Measurements from ENCODE around the gene VRK2. TPM values are rescaled to one million over a fixed set of nuclear protein-coding genes. Genes with fewer than 3 reads are reported as not detected.
A peak's percentile ranks its signal among the peaks of the same experiment; 100 is the strongest.
"Not testable (repeated sequence)": the region's sequence is repeated elsewhere in the genome, so short reads cannot be mapped to it uniquely, and the experiment has no call there.

The VRK2 gene
- total RNA-seq, 2 donors from 2014 or later = 20.5 to 24.2 TPM

DNA sequence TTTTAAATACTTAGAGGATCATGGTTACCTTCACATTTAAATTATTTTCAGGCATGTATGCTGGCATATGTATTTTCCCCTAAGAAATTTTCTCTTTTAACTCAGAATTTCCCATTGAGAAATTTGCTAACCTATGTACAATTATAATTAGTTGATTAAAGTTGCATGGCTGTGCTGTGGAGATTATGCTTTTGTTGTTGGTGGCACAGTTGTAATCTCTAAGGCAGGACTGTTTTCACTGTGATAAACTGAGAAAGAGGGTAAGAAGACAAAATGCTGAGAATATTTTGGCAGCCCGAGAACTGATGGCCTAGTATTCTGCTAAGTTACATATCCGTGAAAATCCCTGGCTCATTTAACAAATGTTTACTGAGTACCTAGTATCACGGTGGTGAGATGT, 1.4 kb downstream of the VRK2 start:
- intact Hi-C loops (cut with DNase I) = loop anchor here in 1 of 2 donors (10.0 kb wide), 1 partner anchor 197 kb away; the partner anchor contains the start of gene FANCL
- DNase-seq (no peak), ATAC-seq (no peak)

DNA sequence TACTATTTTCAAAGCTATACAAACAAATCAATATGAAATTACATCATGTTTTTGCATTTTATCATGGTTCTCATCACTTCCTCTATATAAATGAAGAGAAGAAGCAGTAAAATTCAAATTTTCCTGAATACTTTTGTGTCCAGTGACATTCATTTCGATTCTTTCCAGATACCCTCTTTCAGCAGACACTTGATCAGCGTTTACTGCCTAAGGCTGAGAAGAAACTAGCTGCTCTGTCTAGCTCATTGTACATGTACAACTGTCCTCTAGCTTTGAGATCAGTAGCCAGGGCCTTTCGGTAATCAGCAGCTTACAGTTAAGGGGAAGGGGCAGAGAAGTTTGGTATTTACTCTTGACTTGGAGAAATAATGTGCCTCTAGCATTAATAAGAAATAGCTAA, 4.8 kb downstream of the VRK2 start:
- no peak for ATAC-seq
- DNase-seq = no peak
- intact Hi-C loops (cut with DNase I) = no loop called here

DNA sequence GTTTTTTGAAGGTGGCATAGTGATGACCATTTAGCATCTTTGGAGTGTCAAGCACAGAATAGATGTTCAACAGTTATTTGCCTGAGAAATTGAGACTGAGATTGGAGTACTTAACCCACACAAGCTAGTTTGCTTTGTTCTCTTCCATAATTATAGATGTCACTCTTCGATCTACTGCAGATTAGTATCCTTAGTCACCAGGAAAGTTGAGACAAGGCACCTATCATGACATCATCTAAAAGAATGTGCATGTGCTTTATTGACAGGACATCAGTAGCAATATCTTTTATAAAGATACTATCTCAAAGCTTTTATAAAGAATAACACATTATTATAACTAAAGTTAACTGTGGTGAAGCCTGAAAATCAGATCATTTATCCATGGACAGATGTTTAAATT, 6.4 kb downstream of the VRK2 start:
- ATAC-seq = no peak
- intact Hi-C loops (cut with DNase I) = no loop called here

DNA sequence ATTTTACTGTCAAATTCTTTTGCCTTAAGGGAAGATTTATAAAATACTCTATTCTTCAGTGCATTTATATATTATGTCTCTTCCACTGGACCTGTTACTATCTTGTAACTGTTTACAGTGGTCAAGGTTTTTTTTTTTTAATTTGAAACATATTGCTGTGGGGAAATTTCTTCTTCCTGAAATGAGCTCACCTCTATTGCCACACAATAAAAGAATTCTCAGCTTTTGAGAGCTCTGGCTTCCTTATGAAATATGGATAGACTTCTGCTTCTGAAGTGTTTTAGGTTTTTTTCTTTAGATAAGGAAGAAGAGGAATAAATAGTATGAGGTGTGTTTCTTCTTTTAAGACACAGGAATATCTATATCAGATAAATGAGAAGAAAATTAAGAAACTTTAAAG, 7.7 kb downstream of the VRK2 start:
- intact Hi-C loops (cut with DNase I) = no loop called here
- ATAC-seq (no peak), DNase-seq (no peak)

More for the DNA sequence above, 6.4 kb downstream of the VRK2 start:
- DNase-seq = no peak

DNA sequence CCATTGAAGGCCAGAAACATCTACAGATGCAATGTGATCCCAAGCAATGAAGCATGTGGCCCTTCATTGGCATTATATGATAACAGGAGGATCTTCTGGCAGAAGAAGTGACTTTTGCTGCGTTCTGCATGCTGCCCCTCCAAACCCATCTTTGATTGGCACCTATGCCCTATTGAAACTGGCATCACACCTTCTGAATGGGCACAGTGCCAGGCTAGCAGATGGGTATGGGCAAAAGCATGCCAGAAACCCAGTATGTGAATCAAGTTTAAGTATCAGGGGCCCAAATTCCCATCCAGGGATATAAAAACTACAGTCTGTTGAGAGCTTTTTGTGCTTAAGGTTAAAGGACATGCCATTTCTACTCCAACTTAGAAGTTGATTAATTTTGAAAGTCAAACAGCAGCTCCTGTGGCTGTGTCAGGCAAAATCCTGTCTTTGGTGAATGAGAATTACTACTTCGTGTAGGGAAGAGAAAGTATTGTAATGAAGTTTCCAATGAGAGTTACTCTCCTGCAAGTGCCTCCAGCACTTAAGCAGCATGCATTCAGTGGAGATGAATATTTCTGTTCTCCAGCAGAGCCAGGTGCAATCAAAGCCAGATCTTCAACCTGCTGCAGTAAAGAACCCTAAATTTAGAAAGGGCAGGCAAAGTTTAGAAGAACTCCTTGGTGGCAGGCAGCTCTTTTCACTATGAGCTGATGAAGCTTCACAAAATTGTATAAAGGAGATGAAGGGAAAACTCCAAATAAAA, 8.6 kb downstream of the VRK2 start:
- no peak for DNase-seq
- ATAC-seq = no peak
- intact Hi-C loops (cut with DNase I) = no loop called here

DNA sequence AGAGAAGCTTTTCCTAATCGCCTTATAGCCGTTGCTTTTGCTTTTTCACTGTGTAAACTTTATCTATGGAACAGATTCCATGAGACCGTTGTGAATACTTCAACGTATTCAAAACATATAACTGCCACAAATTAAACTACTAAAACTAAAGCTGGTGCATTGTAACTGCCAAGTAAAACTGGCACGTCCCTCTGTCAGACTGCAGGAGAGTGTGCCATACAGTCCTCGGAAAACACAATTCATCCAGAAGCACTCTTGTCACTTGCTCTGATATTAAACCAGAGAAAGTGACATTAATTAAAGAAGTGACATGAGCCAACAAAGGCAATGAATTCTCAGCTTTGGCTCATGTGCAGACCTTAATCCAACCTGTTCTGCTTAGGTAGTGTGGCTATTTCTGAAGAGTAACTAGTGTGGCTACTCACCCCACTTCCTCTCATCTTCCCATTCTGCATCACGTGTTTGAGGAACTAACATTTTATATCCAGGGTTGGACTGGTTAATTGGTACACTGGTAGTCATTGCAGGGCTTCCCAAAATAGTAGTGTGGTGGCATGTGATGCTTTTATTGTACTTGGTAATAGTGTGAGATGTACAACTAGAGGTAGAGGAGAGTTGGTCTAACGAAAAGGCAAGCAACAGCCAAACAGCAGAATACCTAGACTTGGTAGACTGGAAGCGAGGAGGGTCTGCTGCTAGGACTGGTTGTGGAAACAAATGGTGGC, 9.7 kb downstream of the VRK2 start:
- no peak for DNase-seq
- peak; percentile 66 to 80 for ATAC-seq
- intact Hi-C loops (cut with DNase I) = no loop called here

DNA sequence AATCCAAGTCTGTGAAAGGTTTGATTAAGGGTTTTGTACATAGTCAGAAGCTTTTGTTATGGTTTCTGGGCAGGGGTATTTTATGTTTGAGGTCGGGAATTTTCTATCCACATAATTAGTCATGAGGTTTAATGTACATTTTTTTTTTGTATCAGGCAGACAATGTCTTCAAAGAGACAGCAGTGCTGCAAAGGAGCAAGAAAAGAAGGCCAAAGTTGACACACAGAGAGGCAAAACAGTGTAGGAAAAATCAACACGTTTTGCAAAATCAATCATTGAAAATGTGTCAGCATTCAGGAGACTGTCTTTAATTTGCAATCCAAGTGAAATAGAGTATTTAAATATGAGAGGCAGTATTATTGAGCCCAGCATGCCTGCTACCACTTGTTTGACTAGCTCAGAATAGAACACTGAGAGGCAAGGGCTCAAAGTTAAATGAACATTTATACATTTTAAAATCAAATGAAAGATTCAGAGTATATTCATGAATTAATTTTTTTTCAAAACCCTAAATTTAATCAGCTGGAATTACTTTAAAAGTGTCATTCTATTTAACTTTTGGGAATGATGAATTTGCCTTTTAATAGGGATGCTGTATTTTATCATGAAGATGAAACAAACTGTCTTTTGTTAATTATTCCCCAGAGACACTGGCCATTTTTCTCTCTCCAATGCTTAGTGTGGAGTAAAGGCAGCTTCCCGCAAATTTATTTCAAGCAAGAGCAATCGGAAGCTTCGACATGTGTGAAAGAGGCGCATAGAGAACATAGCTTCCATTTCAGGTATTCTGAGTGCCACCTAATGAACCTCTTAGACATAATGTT, 11.3 kb downstream of the VRK2 start:
- ATAC-seq = no peak
- intact Hi-C loops (cut with DNase I) = no loop called here
- no peak for DNase-seq

DNA sequence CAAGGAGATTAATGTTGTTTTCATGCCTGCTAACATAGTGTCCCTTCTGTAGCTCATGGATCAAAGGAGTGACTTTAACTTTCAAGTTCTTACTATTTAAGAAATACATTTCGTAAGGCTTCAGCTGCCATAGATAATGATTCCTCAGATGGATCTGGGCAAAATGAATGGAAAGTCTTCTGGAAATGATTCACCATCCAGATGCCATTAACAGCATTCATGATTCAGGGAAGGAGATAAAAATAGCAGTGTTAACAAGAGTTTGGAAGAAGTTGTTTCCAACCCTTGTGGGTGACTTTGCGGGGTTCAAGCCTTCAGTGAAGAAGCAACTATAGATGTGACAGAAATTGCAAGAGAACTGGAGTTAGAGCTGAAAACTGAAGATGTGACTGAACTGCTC, 17.0 kb downstream of the VRK2 start:
- intact Hi-C loops (cut with DNase I) = no loop called here
- DNase-seq (no peak), ATAC-seq (peak in 1 of 2 donors; percentile 54)

DNA sequence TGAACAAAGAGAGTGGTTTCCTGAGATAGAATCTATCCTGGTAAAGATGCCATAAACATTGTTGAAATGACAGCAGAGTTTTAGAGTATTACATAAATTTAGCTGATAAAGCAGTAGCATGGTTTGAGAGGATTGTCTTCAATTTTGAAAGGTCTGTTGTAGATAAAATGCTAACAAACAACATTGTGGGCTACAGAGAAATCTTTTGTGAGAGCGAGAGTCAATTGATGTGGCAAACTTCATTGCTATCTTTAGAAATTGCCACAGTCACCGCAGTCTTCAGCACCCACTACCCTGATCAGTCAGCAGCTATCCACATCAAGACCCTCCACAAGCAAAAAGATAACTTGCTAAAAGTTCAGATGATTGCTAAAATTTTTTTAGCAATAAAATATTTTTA, 17.5 kb downstream of the VRK2 start:
- ATAC-seq = no peak
- DNase-seq = no peak
- intact Hi-C loops (cut with DNase I) = no loop called here

DNA sequence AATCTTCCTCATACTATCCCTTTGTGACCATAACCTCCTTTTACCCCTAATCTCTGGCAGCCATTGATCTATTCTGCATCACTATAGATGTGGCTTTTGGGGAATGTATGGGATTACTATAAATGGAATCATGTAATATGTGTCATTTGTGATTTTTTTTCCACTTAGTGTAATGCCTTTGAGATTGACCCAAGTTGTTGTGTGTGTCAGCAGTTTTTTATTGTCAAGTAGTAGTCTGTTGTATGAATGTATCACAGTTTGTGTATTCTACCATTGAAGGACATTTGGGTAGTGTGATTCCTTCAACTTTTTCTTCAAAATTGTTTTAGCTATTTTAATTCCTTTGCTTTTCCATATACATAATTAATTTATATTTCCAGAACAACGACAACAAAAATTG, 18.6 kb downstream of the VRK2 start:
- DNase-seq = no peak
- ATAC-seq = no peak
- intact Hi-C loops (cut with DNase I) = no loop called here

DNA sequence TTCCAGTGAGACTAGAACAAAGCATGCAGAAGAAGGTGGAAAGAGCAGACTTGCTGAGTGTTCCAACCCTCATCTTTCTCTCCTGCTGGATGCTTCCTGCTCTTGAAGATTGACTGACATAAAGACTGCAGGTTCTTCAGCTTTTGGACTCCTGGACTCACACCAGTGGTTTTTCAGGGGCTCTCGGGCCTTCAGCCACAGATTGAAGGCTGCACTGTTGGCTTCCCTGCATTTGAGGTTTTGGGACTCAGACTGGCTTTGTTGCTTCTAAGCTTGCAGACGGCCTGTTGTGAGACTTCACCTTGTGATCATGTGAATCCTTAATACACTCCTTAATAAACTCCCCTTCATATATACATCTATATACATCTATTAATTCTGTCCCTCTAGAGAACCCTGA, 20.4 kb downstream of the VRK2 start:
- ATAC-seq (no peak), DNase-seq (no peak)
- intact Hi-C loops (cut with DNase I) = no loop called here

DNA sequence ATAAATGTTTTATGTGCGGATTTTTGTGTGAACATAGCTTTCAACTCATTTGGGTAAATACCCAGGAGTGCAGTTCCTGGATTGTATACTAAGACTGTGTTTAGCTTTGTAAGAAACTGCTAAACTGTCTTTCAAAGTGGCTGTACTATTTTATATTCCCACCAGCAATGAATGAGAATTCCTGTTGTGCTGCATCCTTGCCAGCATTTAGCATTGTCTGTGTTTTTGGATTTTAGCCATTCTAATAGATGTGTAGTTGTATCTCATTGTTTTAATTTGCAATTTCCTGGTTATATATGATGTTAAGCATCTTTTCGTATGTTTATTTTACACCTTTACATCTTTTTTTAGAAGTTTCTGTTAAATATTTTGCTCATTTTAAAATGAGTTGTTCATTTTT, 24.2 kb downstream of the VRK2 start:
- intact Hi-C loops (cut with DNase I) = no loop called here
- ATAC-seq (no peak), DNase-seq (no peak)

DNA sequence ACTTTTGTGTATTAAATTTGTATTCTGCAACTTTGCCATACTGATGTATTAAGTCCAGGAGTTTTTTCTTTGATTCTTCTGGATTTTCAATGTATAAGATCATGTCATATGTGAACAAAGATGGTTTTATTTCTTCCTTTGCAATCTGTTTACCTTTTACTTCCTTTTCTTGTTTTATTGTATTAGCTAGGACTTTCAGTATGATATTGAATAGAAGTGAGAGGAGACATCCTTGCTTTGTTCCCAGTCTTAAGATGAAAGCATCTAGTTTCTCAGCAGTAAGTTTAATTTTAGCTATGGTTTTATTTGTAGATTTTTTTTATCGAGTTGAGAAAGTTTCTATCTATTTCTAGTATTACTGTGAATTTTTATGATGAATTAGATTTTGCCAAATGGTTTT, 25.5 kb downstream of the VRK2 start:
- DNase-seq (no peak), ATAC-seq (no peak)
- intact Hi-C loops (cut with DNase I) = no loop called here

DNA sequence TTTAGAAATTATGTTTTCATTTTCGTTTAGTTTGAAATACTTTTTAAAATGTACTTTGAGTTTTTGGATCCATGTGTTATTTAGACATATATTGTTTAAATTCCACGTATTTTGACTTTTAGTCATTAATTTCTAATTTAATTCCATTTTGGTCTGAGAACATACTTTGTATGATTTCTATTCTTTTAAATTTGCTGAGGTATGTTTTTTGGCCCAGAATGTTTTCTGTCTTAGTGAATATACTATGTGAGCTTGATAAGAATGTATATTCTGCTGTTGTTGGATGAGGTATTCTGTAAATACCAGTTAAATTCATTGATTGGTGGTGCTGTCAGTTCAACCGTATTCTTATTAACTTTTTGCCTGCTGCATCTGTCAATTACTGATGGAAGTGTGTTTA, 26.4 kb downstream of the VRK2 start:
- intact Hi-C loops (cut with DNase I) = no loop called here
- ATAC-seq = no peak

DNA sequence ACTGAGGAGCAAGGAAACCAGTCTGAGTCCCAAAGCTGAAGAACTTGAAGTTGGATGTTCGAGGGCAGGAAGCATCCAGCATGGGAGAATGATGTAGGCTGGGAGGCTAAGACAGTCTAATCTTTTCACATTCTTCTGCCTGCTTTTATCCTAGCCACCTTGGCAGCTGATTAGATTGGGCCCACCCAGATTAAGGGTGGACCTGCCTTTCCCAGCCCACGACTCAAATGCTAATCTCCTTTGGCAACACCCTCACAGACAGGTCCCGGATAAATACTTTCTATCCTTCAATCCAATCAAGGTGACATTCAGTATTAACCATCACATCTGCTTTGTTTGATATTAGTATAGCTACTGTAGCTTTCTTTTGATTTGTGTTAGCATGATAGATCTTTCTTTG, 27.1 kb downstream of the VRK2 start:
- intact Hi-C loops (cut with DNase I) = no loop called here
- DNase-seq (no peak), ATAC-seq (no peak)

More for the DNA sequence above, 26.4 kb downstream of the VRK2 start:
- no peak for DNase-seq

DNA sequence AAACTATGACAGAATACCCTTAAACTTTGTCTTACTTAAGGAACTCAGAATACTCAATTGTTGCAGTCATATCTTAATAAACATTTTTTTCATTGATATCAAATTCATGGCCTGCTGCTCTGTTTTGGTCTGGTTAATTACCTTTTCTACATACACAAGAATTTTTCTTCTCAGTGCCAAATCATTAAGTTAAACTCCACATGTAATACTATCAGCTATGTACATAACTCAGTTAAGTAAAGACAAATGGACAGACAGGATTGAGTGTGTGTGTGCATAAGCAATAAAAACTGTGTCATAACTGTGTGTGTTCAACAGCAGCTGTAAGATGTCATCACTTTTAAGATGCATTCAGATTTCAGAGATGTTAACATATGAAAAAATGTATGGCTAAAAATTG, 34.4 kb downstream of the VRK2 start:
- DNase-seq (no peak), ATAC-seq (no peak)
- intact Hi-C loops (cut with DNase I) = no loop called here

DNA sequence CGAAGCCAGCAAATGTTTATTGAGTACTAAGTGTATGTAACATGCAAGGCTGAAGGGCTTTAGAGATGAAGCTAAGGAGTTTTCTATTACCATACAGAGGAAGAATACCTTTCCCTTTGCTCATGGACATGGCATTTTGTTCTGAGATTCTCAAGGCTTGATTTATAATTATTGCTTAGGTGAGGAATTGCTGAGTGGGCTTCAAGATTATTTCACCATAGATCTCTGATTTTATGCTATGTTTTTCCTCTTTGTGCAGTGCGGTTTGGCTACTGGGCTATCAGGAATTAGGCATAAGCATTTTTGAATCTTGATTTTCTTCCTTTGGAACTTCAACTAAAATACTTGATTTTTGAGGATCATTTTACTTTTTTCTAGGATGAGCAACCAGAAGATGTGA, 42.5 kb downstream of the VRK2 start:
- ATAC-seq (no peak), DNase-seq (no peak)
- intact Hi-C loops (cut with DNase I) = no loop called here

DNA sequence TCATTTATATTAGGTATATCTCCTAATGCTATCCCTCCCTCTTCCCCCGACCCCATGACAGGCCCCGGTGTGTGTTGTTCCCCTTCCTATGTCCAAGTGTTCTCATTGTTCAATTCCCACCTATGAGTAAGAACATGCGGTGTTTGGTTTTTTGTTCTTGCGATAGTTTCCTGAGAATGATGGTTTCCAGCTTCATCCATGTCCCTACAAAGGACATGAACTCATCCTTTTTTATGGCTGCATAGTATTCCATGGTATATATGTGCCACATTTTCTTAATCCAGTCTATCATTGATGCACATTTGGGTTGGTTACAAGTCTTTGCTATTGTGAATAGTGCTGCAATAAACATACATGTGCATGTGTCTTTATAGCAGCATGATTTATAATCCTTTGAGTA, 46.2 kb downstream of the VRK2 start:
- ATAC-seq; DNase-seq; intact Hi-C loops (cut with DNase I): not testable (repeated sequence)

DNA sequence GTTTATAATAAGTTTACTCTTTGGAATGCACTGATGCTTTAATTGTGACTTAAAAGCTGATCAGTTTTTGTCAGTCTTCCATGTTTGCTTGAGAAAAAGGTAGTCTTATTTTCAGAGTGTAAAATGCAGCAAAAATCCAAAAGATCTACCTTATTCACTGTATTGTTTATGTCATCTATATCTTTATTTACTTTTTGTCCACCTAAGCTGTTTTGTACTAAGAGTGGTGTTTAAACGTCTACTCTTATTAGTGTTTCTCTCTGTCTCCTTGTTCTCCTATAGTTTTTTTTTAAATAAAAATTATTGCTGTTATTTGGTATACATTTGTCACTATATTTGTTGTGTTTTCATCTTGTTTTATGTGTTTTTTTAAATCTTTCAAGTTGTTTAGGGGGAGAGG, 50.4 kb downstream of the VRK2 start:
- DNase-seq = no peak
- intact Hi-C loops (cut with DNase I) = no loop called here
- ATAC-seq = no peak

Measured in left cardiac atrium (tissue), 4 donors.